ENCODE data around the gene CTXN1. TPM values are rescaled to one million over a fixed set of nuclear protein-coding genes. Genes with fewer than 3 reads are reported as not detected.

Gene CTXN1
- total RNA-seq, 4 donors from 2014 or later, result 1.6 to 2.5 (median 2.4) TPM; not detected in 1

DNA sequence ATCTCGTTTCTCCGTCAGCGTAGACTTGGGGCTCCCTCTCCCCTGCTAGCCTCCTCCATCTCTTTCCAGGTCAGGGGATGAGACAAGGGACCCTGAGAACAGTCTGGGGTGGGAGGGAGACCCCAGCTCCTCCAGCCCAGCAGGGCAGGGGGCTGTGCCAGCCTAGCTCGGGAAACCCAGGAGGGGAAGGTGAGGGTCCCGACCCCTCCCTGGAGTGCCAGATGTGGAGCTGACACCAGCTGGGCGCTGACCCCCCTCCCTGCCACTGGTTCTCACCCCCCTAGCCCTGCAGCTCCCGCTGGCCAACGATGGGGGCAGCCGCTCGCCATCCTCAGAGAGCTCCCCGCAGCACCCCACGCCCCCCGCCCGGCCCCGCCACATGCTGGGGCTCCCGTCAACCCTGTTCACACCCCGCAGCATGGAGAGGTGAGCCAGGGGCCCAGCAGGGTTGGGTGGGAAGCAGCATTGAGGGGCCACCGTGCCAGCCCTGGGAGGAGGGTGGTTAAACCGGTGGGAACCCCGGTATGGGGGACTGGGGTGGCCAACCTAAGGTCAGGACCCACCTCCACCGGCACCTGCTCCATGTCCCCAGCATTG lies 16.4 kb downstream of the CTXN1 start:
- H3K27me3 ChIP-seq, result no peaks in the 10 kb centered on the region
- peak in 1 of 3 donors; percentile 42 for DNase-seq
- no peak for TF ChIP-seq POLR2A (IDR thresholded peaks at IDR 0.05)
- TF ChIP-seq, protein P1, sequence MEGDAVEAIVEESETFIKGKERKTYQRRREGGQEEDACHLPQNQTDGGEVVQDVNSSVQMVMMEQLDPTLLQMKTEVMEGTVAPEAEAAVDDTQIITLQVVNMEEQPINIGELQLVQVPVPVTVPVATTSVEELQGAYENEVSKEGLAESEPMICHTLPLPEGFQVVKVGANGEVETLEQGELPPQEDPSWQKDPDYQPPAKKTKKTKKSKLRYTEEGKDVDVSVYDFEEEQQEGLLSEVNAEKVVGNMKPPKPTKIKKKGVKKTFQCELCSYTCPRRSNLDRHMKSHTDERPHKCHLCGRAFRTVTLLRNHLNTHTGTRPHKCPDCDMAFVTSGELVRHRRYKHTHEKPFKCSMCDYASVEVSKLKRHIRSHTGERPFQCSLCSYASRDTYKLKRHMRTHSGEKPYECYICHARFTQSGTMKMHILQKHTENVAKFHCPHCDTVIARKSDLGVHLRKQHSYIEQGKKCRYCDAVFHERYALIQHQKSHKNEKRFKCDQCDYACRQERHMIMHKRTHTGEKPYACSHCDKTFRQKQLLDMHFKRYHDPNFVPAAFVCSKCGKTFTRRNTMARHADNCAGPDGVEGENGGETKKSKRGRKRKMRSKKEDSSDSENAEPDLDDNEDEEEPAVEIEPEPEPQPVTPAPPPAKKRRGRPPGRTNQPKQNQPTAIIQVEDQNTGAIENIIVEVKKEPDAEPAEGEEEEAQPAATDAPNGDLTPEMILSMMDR (IDR thresholded peaks at IDR 0.05), result no peak
- no peaks in the 10 kb centered on the region for H3K9me3 ChIP-seq
- H3K4me1 ChIP-seq, result peaks cover 3 to 18% (median 7%) of the 10 kb centered on the region in 4 donors
- H3K36me3 ChIP-seq, result peaks cover 0 to 65% (median 0%) of the 10 kb centered on the region in 3 donors
- no peak overlapping the region for H3K4me3 ChIP-seq
- no peak overlapping the region for H3K27ac ChIP-seq

- Histone ChIP-seq H3K4me1 (peaks cover 3 to 21% (median 11%) of the 10 kb centered on the region in 4 donors), H3K4me3 (no peak overlapping the region), H3K9me3 (no peaks in the 10 kb centered on the region), H3K36me3 (peaks cover 0 to 65% (median 0%) of the 10 kb centered on the region in 3 donors), H3K27me3 (no peaks in the 10 kb centered on the region), H3K27ac (no peak overlapping the region)
- TF ChIP-seq, protein P1 (IDR thresholded peaks at IDR 0.05), result no peak
- no peak for TF ChIP-seq POLR2A (IDR thresholded peaks at IDR 0.05)
- DNase-seq, result peak in 1 of 3 donors; percentile 39
Measured at GRCh38 chr19:7908742-7909461, 17.0 kb downstream of the CTXN1 start.

GRCh38 chr19:7908078-7908699 lies 17.7 kb downstream of the CTXN1 start:
- TF ChIP-seq, protein P1 (IDR thresholded peaks at IDR 0.05), result no peak
- TF ChIP-seq POLR2A (IDR thresholded peaks at IDR 0.05), result no peak
- H3K4me3 ChIP-seq, result no peak overlapping the region
- no peaks in the 10 kb centered on the region for H3K27me3 ChIP-seq
- H3K36me3 ChIP-seq, result peaks cover 0 to 64% (median 0%) of the 10 kb centered on the region in 3 donors
- no peaks in the 10 kb centered on the region for H3K9me3 ChIP-seq
- DNase-seq, result peak in 1 of 3 donors; percentile 41
- H3K4me1 ChIP-seq, result peaks cover 3 to 21% (median 11%) of the 10 kb centered on the region in 4 donors
- H3K27ac ChIP-seq, result no peak overlapping the region

GRCh38 chr19:7907544-7907943 lies 18.4 kb downstream of the CTXN1 start:
- no peaks in the 10 kb centered on the region for H3K27me3 ChIP-seq
- peaks cover 0 to 58% (median 0%) of the 10 kb centered on the region in 3 donors for H3K36me3 ChIP-seq
- no peak for DNase-seq
- no peak overlapping the region for H3K4me3 ChIP-seq
- TF ChIP-seq POLR2A (IDR thresholded peaks at IDR 0.05), result no peak
- TF ChIP-seq, protein P1 (IDR thresholded peaks at IDR 0.05), result no peak
- H3K9me3 ChIP-seq, result no peaks in the 10 kb centered on the region
- no peak overlapping the region for H3K27ac ChIP-seq
- peaks cover 3 to 27% (median 15%) of the 10 kb centered on the region in 4 donors for H3K4me1 ChIP-seq

DNA sequence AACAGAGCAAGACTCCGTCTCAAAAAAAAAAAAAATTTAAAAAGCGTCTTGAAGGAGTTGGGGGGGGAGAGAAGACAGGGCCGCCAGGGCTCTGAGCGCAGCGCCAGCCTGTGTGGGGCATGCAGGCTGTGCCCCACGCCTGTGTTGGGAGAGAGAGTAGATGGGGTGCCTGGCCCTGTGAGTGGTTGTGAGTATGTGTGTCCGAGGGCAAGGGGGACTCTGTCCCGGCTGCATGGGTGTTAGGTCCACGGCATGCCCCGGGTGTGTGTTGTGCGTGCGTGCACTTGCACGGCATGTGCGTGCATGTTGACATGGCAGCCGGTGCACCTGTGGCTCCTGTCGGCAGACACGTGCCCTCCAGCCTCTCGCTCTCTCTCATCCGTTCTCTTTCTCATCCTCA lies 18.8 kb downstream of the CTXN1 start:
- Histone ChIP-seq H3K4me3 (no peak overlapping the region), H3K36me3 (peaks cover 0 to 53% (median 0%) of the 10 kb centered on the region in 3 donors), H3K9me3 (no peaks in the 10 kb centered on the region)

More for the DNA sequence above, 18.8 kb downstream of the CTXN1 start:
- no peak for TF ChIP-seq POLR2A (IDR thresholded peaks at IDR 0.05)
- TF ChIP-seq, protein P1 (IDR thresholded peaks at IDR 0.05), result no peak
- H3K4me1 ChIP-seq, result peaks cover 3 to 30% (median 15%) of the 10 kb centered on the region in 4 donors
- no peaks in the 10 kb centered on the region for H3K27me3 ChIP-seq
- no peak overlapping the region for H3K27ac ChIP-seq
- no peak for DNase-seq
